GM12878 (cell line): ENCODE results near the gene NHLRC4. TPM values are rescaled to one million over a fixed set of nuclear protein-coding genes. Genes with fewer than 3 reads are reported as not detected.

Source experiments
- BMI1 ChIP-seq: fragments of 450-650 bp; IDR thresholded peaks from 2 replicates; pipeline ENCODE4 v1.6.1; 2016; ENCODE audit warnings: mild to moderate bottlenecking, moderate library complexity, borderline replicate concordance
- BRCA1 ChIP-seq: IDR thresholded peaks from 2 replicates; pipeline ENCODE4 v1.6.1; 2011; ENCODE audit warnings: low read depth, low read length, improper control_type of control experiment
- EGR1 ChIP-seq, 2 experiments: IDR thresholded peaks; 1 replicate in 1 of 2; 2 replicates in 1 of 2; pipeline ENCODE4 v1.6.1; 2011 to 2012; ENCODE audit warnings: low read depth in 2 of 2, low read length in 2 of 2, borderline replicate concordance in 1 of 2, mild to moderate bottlenecking in 1 of 2, moderate library complexity in 1 of 2
- HCFC1 ChIP-seq: fragments of 150-350 bp; IDR thresholded peaks from 2 replicates; pipeline ENCODE4 v1.6.1; 2014; ENCODE audit warnings: low read length
- JUND ChIP-seq: IDR thresholded peaks from 2 replicates; pipeline ENCODE4 v1.6.1; 2012; ENCODE audit warnings: low read depth, mild to moderate bottlenecking, low read length, improper control_type of control experiment, moderate library complexity
- KAT2A ChIP-seq: conservative IDR thresholded peaks from 2 replicates; pipeline ENCODE4 v1.6.1; 2011; ENCODE audit warnings: low read depth, low read length; ENCODE audit not compliant: control insufficient read depth
- LARP7 ChIP-seq: fragments of 450-650 bp; IDR thresholded peaks from 2 replicates; pipeline ENCODE4 v1.6.1; 2017; ENCODE audit warnings: mild to moderate bottlenecking
- MXI1 ChIP-seq: fragments of 150-350 bp; IDR thresholded peaks from 2 replicates; pipeline ENCODE4 v1.6.1; 2011; ENCODE audit warnings: low read depth, mild to moderate bottlenecking, inconsistent platforms, low read length, improper control_type of control experiment
- MYB ChIP-seq: fragments of 150-350 bp; IDR thresholded peaks from 2 replicates; pipeline ENCODE4 v1.6.1; 2014; ENCODE audit warnings: mild to moderate bottlenecking, low read depth, low read length, borderline replicate concordance
- MYC ChIP-seq: IDR thresholded peaks from 2 replicates; pipeline ENCODE4 v1.6.1; 2011; ENCODE audit warnings: mild to moderate bottlenecking, low read length, moderate library complexity, inconsistent platforms; ENCODE audit not compliant: insufficient read depth, insufficient replicate concordance, insufficient read length, severe bottlenecking
- NR2C2 ChIP-seq: IDR thresholded peaks from 2 replicates; pipeline ENCODE4 v1.6.1; 2011; ENCODE audit warnings: borderline replicate concordance, low read depth; ENCODE audit not compliant: control insufficient read depth, insufficient read length
- PAX8 ChIP-seq: fragments of 450-650 bp; IDR thresholded peaks from 2 replicates; pipeline ENCODE4 v1.6.1; 2017; ENCODE audit warnings: mild to moderate bottlenecking, moderate library complexity
- POU2F2 ChIP-seq: IDR thresholded peaks from 3 replicates; pipeline ENCODE4 v1.6.1; 2011; ENCODE audit warnings: low read depth, mild to moderate bottlenecking, low read length, borderline replicate concordance
- RBBP5 ChIP-seq: fragments of 200-600 bp; sonication (generic); conservative IDR thresholded peaks from 2 replicates; pipeline ENCODE4 v1.6.1; 2016
- SMARCA5 ChIP-seq: fragments of 450-650 bp; IDR thresholded peaks from 2 replicates; pipeline ENCODE4 v1.6.1; 2017; ENCODE audit warnings: mild to moderate bottlenecking
- TCF12 ChIP-seq: IDR thresholded peaks from 2 replicates; pipeline ENCODE4 v1.6.1; 2011; ENCODE audit warnings: low read depth, mild to moderate bottlenecking, low read length
- TCF7 ChIP-seq: IDR thresholded peaks from 2 replicates; pipeline ENCODE4 v1.6.1; 2014; ENCODE audit warnings: antibody characterized with exemption, borderline replicate concordance
- WRNIP1 ChIP-seq: IDR thresholded peaks from 2 replicates; pipeline ENCODE4 v1.6.1; 2011; ENCODE audit warnings: low read depth, low read length, improper control_type of control experiment, borderline replicate concordance
- ZNF24 ChIP-seq: fragments of 450-650 bp; IDR thresholded peaks from 2 replicates; pipeline ENCODE4 v1.6.1; 2017; ENCODE audit warnings: antibody characterized with exemption, mild to moderate bottlenecking
- ZNF274 ChIP-seq: IDR thresholded peaks from one replicate; pipeline ENCODE4 v1.8.0; 2011; ENCODE audit not compliant: insufficient read length, insufficient read depth
- polyA plus RNA-seq, 11 experiments: library from polyadenylated mRNA; depleted of rRNA in 4 of 11; unstranded in 6 of 11; stranded (reverse) in 5 of 11; fragments of >200 nt; fragmentation: Nextera tagmentation in 4 of 11; fragmentation: Illumina TruSeq in 1 of 11; extraction: Ambion mirVana in 4 of 11; extraction: Trizol in 1 of 11; gene quantifications; 1 replicate in 1 of 11; 2 replicates in 10 of 11; pipeline versions ENCODE4 v1.2.1 to v1.2.3, GENCODE V29; 2011 to 2016; ENCODE audit warnings: inconsistent platforms in 2 of 11, missing spikeins in 2 of 11, low read depth in 1 of 11
- total RNA-seq, 4 experiments: library from RNA; depleted of rRNA in 3 of 4; stranded (reverse); fragments of >200 nt in 3 of 4; fragmentation: Illumina TruSeq in 1 of 4; extraction: Trizol in 1 of 4; gene quantifications; 2 replicates each; pipeline versions ENCODE4 v1.2.1 to v1.2.3, GENCODE V29; 2013 to 2021
- TF ChIP-seq, protein P1 (sequence below): IDR thresholded peaks from 2 replicates; pipeline ENCODE4 v1.6.1; 2011; ENCODE audit warnings: mild to moderate bottlenecking, low read depth, low read length, moderate library complexity; ENCODE audit not compliant: insufficient replicate concordance
- TF ChIP-seq, protein P2 (sequence below): IDR thresholded peaks from 2 replicates; pipeline ENCODE4 v1.6.1; 2011; ENCODE audit warnings: borderline replicate concordance, low read depth, mild to moderate bottlenecking, moderate library complexity, mixed read lengths, low read length; ENCODE audit not compliant: insufficient read depth; ENCODE audit errors: extremely low read length
- TF ChIP-seq, protein P3 (sequence below): fragments of 150-350 bp; IDR thresholded peaks from 2 replicates; pipeline ENCODE4 v1.6.1; 2014; ENCODE audit warnings: mild to moderate bottlenecking, low read depth, low read length
- TF ChIP-seq, protein P4 (sequence below): IDR thresholded peaks from 2 replicates; pipeline ENCODE4 v1.6.1; 2011; ENCODE audit warnings: low read depth, low read length, improper control_type of control experiment, borderline replicate concordance
- TF ChIP-seq, protein P5 (sequence below): fragments of 450-650 bp; IDR thresholded peaks from 2 replicates; pipeline ENCODE4 v1.6.1; 2016; ENCODE audit warnings: mild to moderate bottlenecking

Gene NHLRC4
- total and polyA plus RNA-seq, 10 of the 15 experiments (the other 5 are each of a cell fraction or from before 2014, with no cell fraction given) = 0.07 to 1.1 (median 0.57) TPM; not detected in 3

DNA sequence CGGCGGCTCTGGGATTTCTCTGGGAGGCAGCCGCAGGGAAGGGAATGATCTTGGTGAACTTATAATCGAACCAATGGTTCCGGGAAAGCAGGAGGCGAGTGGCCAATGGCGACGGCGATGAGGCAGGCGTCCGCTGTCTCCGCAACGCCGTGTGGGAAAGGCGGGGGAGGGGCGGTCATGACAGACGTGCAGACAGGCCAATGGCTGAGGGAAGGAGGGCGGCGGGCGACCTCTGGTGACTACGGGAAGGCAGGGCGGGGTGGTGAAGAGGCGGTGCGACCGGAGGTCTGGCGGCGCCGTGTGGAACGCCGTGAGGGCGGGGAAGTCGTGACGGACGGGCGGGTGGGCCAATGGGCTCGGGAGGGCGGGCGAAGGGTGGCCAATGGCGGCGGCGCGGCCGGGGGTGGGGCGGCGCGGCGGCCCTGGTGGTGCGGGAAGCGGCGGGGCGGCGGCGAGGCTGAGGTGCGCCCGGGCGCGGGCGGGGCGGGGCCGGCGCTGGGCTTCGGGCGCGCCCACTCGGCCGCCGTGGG is 22.9 kb downstream of the NHLRC4 start, which contains the start of gene RAB40C (continued):
- no peak for TF ChIP-seq TCF7
- TF ChIP-seq POU2F2 = 0 out of 3 replicates have a peak, but pooled peaks have one; percentile 35
- TF ChIP-seq MYB = no peak
- TF ChIP-seq, protein P1, sequence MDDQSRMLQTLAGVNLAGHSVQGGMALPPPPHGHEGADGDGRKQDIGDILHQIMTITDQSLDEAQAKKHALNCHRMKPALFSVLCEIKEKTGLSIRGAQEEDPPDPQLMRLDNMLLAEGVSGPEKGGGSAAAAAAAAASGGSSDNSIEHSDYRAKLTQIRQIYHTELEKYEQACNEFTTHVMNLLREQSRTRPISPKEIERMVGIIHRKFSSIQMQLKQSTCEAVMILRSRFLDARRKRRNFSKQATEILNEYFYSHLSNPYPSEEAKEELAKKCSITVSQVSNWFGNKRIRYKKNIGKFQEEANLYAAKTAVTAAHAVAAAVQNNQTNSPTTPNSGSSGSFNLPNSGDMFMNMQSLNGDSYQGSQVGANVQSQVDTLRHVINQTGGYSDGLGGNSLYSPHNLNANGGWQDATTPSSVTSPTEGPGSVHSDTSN = peak; percentile 98
- TF ChIP-seq, protein P2, sequence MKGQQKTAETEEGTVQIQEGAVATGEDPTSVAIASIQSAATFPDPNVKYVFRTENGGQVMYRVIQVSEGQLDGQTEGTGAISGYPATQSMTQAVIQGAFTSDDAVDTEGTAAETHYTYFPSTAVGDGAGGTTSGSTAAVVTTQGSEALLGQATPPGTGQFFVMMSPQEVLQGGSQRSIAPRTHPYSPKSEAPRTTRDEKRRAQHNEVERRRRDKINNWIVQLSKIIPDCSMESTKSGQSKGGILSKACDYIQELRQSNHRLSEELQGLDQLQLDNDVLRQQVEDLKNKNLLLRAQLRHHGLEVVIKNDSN = no peak
- TF ChIP-seq, protein P3, sequence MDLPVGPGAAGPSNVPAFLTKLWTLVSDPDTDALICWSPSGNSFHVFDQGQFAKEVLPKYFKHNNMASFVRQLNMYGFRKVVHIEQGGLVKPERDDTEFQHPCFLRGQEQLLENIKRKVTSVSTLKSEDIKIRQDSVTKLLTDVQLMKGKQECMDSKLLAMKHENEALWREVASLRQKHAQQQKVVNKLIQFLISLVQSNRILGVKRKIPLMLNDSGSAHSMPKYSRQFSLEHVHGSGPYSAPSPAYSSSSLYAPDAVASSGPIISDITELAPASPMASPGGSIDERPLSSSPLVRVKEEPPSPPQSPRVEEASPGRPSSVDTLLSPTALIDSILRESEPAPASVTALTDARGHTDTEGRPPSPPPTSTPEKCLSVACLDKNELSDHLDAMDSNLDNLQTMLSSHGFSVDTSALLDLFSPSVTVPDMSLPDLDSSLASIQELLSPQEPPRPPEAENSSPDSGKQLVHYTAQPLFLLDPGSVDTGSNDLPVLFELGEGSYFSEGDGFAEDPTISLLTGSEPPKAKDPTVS = no peak
- no peak for TF ChIP-seq WRNIP1
- no peak for TF ChIP-seq BRCA1
- TF ChIP-seq BMI1 = no peak
- TF ChIP-seq PAX8 = no peak
- TF ChIP-seq, protein P4, sequence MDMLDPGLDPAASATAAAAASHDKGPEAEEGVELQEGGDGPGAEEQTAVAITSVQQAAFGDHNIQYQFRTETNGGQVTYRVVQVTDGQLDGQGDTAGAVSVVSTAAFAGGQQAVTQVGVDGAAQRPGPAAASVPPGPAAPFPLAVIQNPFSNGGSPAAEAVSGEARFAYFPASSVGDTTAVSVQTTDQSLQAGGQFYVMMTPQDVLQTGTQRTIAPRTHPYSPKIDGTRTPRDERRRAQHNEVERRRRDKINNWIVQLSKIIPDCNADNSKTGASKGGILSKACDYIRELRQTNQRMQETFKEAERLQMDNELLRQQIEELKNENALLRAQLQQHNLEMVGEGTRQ = no peak
- TF ChIP-seq ZNF24 = no peak
- no peak for TF ChIP-seq MXI1
- no peak for TF ChIP-seq TCF12
- TF ChIP-seq NR2C2 = no peak
- TF ChIP-seq HCFC1 = no peak; the same call in 1 of the 2 replicates
- no peak for TF ChIP-seq JUND
- TF ChIP-seq RBBP5 = no peak
- TF ChIP-seq LARP7 = no peak
- no peak for TF ChIP-seq KAT2A
- no peak for TF ChIP-seq MYC
- TF ChIP-seq SMARCA5 = no peak
- no peak for TF ChIP-seq ZNF274
- TF ChIP-seq, protein P5, sequence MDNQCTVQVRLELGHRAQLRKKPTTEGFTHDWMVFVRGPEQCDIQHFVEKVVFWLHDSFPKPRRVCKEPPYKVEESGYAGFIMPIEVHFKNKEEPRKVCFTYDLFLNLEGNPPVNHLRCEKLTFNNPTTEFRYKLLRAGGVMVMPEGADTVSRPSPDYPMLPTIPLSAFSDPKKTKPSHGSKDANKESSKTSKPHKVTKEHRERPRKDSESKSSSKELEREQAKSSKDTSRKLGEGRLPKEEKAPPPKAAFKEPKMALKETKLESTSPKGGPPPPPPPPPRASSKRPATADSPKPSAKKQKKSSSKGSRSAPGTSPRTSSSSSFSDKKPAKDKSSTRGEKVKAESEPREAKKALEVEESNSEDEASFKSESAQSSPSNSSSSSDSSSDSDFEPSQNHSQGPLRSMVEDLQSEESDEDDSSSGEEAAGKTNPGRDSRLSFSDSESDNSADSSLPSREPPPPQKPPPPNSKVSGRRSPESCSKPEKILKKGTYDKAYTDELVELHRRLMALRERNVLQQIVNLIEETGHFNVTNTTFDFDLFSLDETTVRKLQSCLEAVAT = 0 out of 2 replicates have a peak, but pooled peaks have one; percentile 51
- peak in 1 of 2 experiments; percentile 59; a peak in 1 of 3 replicates for TF ChIP-seq EGR1 (IDR thresholded peaks at IDR 0.05; ENCODE audit: borderline replicate concordance in 1 of 2, low read depth in 2 of 2, low read length in 2 of 2)
